ENCODE results near the gene MESP2. TPM values are rescaled to one million over a fixed set of nuclear protein-coding genes. Genes with fewer than 3 reads are reported as not detected.

The MESP2 gene
- total and polyA plus RNA-seq, 9 of the 15 experiments (the other 6 are each of a cell fraction or from before 2014, with no cell fraction given), result 0.08 to 0.82 (median 0.37) TPM

DNA sequence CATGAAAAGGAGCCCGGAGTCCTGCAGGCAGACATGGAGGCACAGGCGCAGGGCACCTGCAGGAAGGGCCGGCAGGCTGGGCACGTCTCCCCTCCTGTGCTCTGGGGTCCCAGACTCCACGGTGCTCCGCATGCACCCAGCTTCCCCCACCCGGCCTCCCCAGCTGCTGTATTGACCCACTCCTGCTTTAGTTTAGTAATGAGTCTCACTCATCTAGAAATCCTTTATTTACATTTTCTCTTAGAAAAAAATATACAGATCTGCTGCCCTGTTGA, 8.5 kb downstream of the MESP2 start:
- no peaks in the 10 kb centered on the region for H3K79me2 ChIP-seq (ENCODE audit: control insufficient read depth, insufficient read depth, low read length)
- POLR2A ChIA-PET, result interaction anchor here (0.6 to 1.4 kb wide), 2 partner anchors 22 to 109 kb away, joined by 4 read pairs; partner anchors contain the start of gene AP3S2
- no peak overlapping the region for H2AFZ ChIP-seq (ENCODE audit: low read depth, low read length)
- H3K27ac ChIP-seq (ENCODE audit: extremely low read depth, low read depth, low read length), result no peak overlapping the region
- H3K9me1 ChIP-seq (ENCODE audit: control insufficient read depth, insufficient read depth, low read length), result no peaks in the 10 kb centered on the region
- BruUV-seq (replicated peaks), result no TSS peak
- FAIRE-seq (no peak), DNase-seq (ENCODE audit: extremely low read depth in 1 of 4, low spot score in 3 of 4) (no peak), ATAC-seq (no peak)
- H4K20me1 ChIP-seq (replicated peaks; ENCODE audit: control insufficient read depth, insufficient read depth, low read length), result no peaks in the 10 kb centered on the region
- H3K9me3 ChIP-seq (replicated peaks; ENCODE audit: control insufficient read depth, insufficient read depth, low read depth, low read length), result no peaks in the 10 kb centered on the region; the same call in 1 of the 2 replicates
- intact Hi-C loops (cut with micrococcal nuclease), result no loop called here
- no peaks in the 10 kb centered on the region for H3K36me3 ChIP-seq (ENCODE audit: control insufficient read depth, insufficient read depth, low read length)
- H3K4me1 ChIP-seq (replicated peaks in 1 of 2; ENCODE audit: control insufficient read depth in 2 of 2, insufficient read depth in 2 of 2, low read length in 2 of 2), result peaks cover 35 to 37% of the 10 kb centered on the region in 2 experiments
- no peak overlapping the region for H3K4me2 ChIP-seq (ENCODE audit: insufficient read depth, low read length)
- in situ Hi-C loops (cut with MboI), result loop anchor here (10.0 kb wide), 1 partner anchor 450 kb away; the partner anchor contains the start of genes CIB1 and GDPGP1
- 85% methylated on average over 7 of the region's 7 CpGs for WGBS (ENCODE audit: insufficient coverage, low coverage, missing lambda C conversion rate)
- H3K27me3 ChIP-seq (ENCODE audit: control insufficient read depth in 2 of 2, insufficient read depth in 2 of 2, low read length in 2 of 2), result no peaks in the 10 kb centered on the region
- no peak overlapping the region for H3K4me3 ChIP-seq
- CTCF ChIA-PET (ENCODE audit: low intra/inter-chr PET ratio), result no interaction called here
- H3K9ac ChIP-seq (ENCODE audit: insufficient read depth in 1 of 2, low read depth in 2 of 2, low read length in 2 of 2), result no peak overlapping the region
- TF ChIP-seq ZNF583 (CRISPR knock-in tag; IDR thresholded peaks at IDR 0.05) (no peak), ZNF175 (CRISPR knock-in tag; IDR thresholded peaks at IDR 0.05; ENCODE audit: low read depth) (no peak), NFYB (IDR thresholded peaks at IDR 0.05; ENCODE audit: extremely low read depth, insufficient read length) (no peak)
- TF ChIP-seq, protein P1, sequence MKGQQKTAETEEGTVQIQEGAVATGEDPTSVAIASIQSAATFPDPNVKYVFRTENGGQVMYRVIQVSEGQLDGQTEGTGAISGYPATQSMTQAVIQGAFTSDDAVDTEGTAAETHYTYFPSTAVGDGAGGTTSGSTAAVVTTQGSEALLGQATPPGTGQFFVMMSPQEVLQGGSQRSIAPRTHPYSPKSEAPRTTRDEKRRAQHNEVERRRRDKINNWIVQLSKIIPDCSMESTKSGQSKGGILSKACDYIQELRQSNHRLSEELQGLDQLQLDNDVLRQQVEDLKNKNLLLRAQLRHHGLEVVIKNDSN (CRISPR knock-in tag; IDR thresholded peaks at IDR 0.05), result no peak
